NCI-H2227 (cell line): ENCODE results near the gene SPSB2.

Experiments
- DNase-seq: peaks from one replicate; lab custom pipeline; 2025; ENCODE audit not compliant: unreplicated experiment; lab: John Stamatoyannopoulos, UW

SPSB2 gene

GRCh38 chr12:6821591-6822425 is 51.3 kb downstream of the SPSB2 start, which contains the start of gene GPR162:
TSS of gene GPR162 (plus strand) at chr12:6821821. CDS start at chr12:6823899, 2,078 bp downstream.
- peak; percentile 75 for DNase-seq
